HepG2 (cell line): ENCODE data around the gene GPALPP1. TPM values are rescaled to one million over a fixed set of nuclear protein-coding genes. Genes with fewer than 3 reads are reported as not detected.

Experiments used
- ATAC-seq: fragments of 200-7000 bp; cut with Tn5 transposase; 3 replicates; pipeline ENCODE4 v1.9.1; 2020; ENCODE audit warnings: mild to moderate bottlenecking, moderate library complexity
- BruUV-seq: library from RNA; stranded (reverse); fragments of 400-500 nt; replicated peaks from 2 replicates; lab custom pipeline; 2021; lab: Mats Ljungman, UMichigan
- CTCF ChIA-PET: fragments of 300-600 bp; formaldehyde crosslinking; extraction: SDS; loops from one replicate; lab custom pipeline; 2021; ENCODE audit warnings: low total read pairs, inconsistent platforms, low intra/inter-chr PET ratio; lab: Yijun Ruan, JAX
- POLR2A ChIA-PET: fragments of 350-600 bp; sonication (Branson Sonifier 250); formaldehyde crosslinking; loops from one replicate; lab custom pipeline; 2020; ENCODE audit warnings: antibody characterized with exemption, inconsistent platforms; lab: Yijun Ruan, JAX
- DNase-seq: peaks from one replicate; pipeline ENCODE4 v3.0.0-alpha.2; 2015; ENCODE audit warnings: low spot score
- FAIRE-seq: peaks from 3 replicates; lab custom pipeline; 2011; peaks lifted over from hg19 to GRCh38; lab: Jason Lieb, UNC
- H2AFZ ChIP-seq: one replicate; pipeline ENCODE4 v1.6.1; 2011; ENCODE audit warnings: low read length, inconsistent platforms
- H3K27ac ChIP-seq: fragments of 300-600 bp; 3 replicates; pipeline ENCODE4 v1.8.0; 2011; ENCODE audit warnings: mixed run types, mild to moderate bottlenecking, mixed read lengths, low read length, inconsistent platforms; ENCODE audit not compliant: insufficient read depth; ENCODE audit errors: extremely low read length
- H3K27me3 ChIP-seq, 2 experiments: fragments of 200-600 bp in 1 of 2; 2 replicates in 1 of 2; 3 replicates in 1 of 2; pipeline versions ENCODE4 v1.6.0 to v1.8.0; 2011; ENCODE audit warnings: low read length in 2 of 2, mild to moderate bottlenecking in 2 of 2, moderate library complexity in 2 of 2, inconsistent platforms in 1 of 2; ENCODE audit not compliant: insufficient read depth in 2 of 2, control insufficient read depth in 1 of 2
- H3K36me3 ChIP-seq, 2 experiments: fragments of 200-600 bp in 1 of 2; replicated peaks in 1 of 2; 2 replicates in 1 of 2; 3 replicates in 1 of 2; pipeline versions ENCODE4 v1.5.1 to v1.8.0; 2011; ENCODE audit warnings: low read length in 2 of 2, inconsistent platforms in 1 of 2; ENCODE audit not compliant: insufficient read depth in 2 of 2, control insufficient read depth in 1 of 2
- H3K4me1 ChIP-seq: 2 replicates; pipeline ENCODE4 v1.5.1; 2012; ENCODE audit warnings: low read length, inconsistent platforms; ENCODE audit not compliant: insufficient read depth
- H3K4me2 ChIP-seq: 2 replicates; pipeline ENCODE4 v1.6.0; 2011; ENCODE audit warnings: low read depth, low read length, inconsistent platforms
- H3K4me3 ChIP-seq, 3 experiments: fragments of 200-600 bp in 1 of 3; sonication (generic), shearing (Covaris generic) in 1 of 3; replicated peaks in 1 of 3; 2 replicates each; pipeline ENCODE4 v1.5.1; 2011 to 2016; ENCODE audit warnings: low read length in 3 of 3, inconsistent platforms in 2 of 3, low read depth in 2 of 3, mild to moderate bottlenecking in 2 of 3, control low read depth in 1 of 3, mixed read lengths in 1 of 3; ENCODE audit not compliant: insufficient read depth in 1 of 3
- H3K79me2 ChIP-seq: one replicate; pipeline ENCODE4 v1.6.1; 2011; ENCODE audit warnings: low read length, inconsistent platforms; ENCODE audit not compliant: insufficient read depth
- H3K9ac ChIP-seq: 2 replicates; pipeline ENCODE4 v1.6.0; 2011; ENCODE audit warnings: mild to moderate bottlenecking, low read depth, low read length, inconsistent platforms; ENCODE audit not compliant: insufficient read depth
- H3K9me3 ChIP-seq: 2 replicates; pipeline ENCODE4 v1.5.1; 2012; ENCODE audit warnings: mild to moderate bottlenecking, low read length
- H4K20me1 ChIP-seq: 2 replicates; pipeline ENCODE4 v1.6.0; 2011; ENCODE audit warnings: inconsistent platforms, mild to moderate bottlenecking, low read length, moderate library complexity; ENCODE audit not compliant: insufficient read depth
- BRCA1 ChIP-seq: sonication (generic); formaldehyde crosslinking; IDR thresholded peaks from 2 replicates; pipeline ENCODE4 v1.4.0; 2020; ENCODE audit warnings: missing genetic modification reagents
- CREM ChIP-seq, 2 experiments: sonication (generic) in 1 of 2; formaldehyde crosslinking in 1 of 2; IDR thresholded peaks; 2 replicates each; pipeline versions ENCODE4 v1.4.0 to v1.6.1; 2016 to 2020; ENCODE audit warnings: antibody characterized with exemption in 1 of 2, mild to moderate bottlenecking in 1 of 2, missing genetic modification reagents in 1 of 2
- FOXO1 ChIP-seq: sonication (generic); formaldehyde crosslinking; IDR thresholded peaks from 2 replicates; pipeline ENCODE4 v1.4.0; 2020; ENCODE audit warnings: missing genetic modification reagents
- GLMP ChIP-seq: sonication (generic); formaldehyde crosslinking; IDR thresholded peaks from 2 replicates; pipeline ENCODE4 v1.9.0; 2021; ENCODE audit warnings: missing genetic modification reagents, mild to moderate bottlenecking, borderline replicate concordance
- HHEX ChIP-seq: IDR thresholded peaks from 2 replicates; pipeline ENCODE4 v1.6.1; 2016; ENCODE audit warnings: control low read depth
- KAT7 ChIP-seq: IDR thresholded peaks from 2 replicates; pipeline ENCODE4 v1.6.1; 2018; ENCODE audit warnings: borderline replicate concordance, missing compliant biosample characterization
- KLF12 ChIP-seq: sonication (generic); formaldehyde crosslinking; IDR thresholded peaks from 2 replicates; pipeline ENCODE4 v1.4.0; 2020; ENCODE audit warnings: missing genetic modification reagents, borderline replicate concordance
- KLF16 ChIP-seq, 2 experiments: sonication (generic) in 1 of 2; formaldehyde crosslinking in 1 of 2; IDR thresholded peaks; 2 replicates each; pipeline versions ENCODE4 v1.6.1 to v1.8.0; 2016 to 2023; ENCODE audit warnings: missing genetic modification reagents in 2 of 2, missing compliant biosample characterization in 1 of 2
- MEIS2 ChIP-seq: sonication (generic); formaldehyde crosslinking; IDR thresholded peaks from 2 replicates; pipeline ENCODE4 v1.9.0; 2021; ENCODE audit warnings: mild to moderate bottlenecking, missing genetic modification reagents
- PHF5A ChIP-seq: IDR thresholded peaks from one replicate; pipeline ENCODE4 v1.6.1; 2018; ENCODE audit warnings: low read depth, missing genetic modification reagents; ENCODE audit not compliant: unreplicated experiment
- TBX2 ChIP-seq: sonication (generic); formaldehyde crosslinking; IDR thresholded peaks from 2 replicates; pipeline ENCODE4 v1.5.0; 2020; ENCODE audit warnings: missing genetic modification reagents, mild to moderate bottlenecking, borderline replicate concordance
- ZBTB20 ChIP-seq: sonication (generic); formaldehyde crosslinking; IDR thresholded peaks from 2 replicates; pipeline ENCODE4 v1.8.1; 2023; ENCODE audit warnings: missing genetic modification reagents, low read depth, mild to moderate bottlenecking, borderline replicate concordance
- ZNF12 ChIP-seq: sonication (generic); formaldehyde crosslinking; IDR thresholded peaks from 2 replicates; pipeline ENCODE4 v1.5.0; 2020; ENCODE audit warnings: missing genetic modification reagents
- ZNF160 ChIP-seq: sonication (generic); formaldehyde crosslinking; IDR thresholded peaks from 2 replicates; pipeline ENCODE4 v1.8.0; 2022; ENCODE audit warnings: mild to moderate bottlenecking, inconsistent platforms, missing genetic modification reagents
- ZNF431 ChIP-seq: sonication (generic); formaldehyde crosslinking; IDR thresholded peaks from 2 replicates; pipeline ENCODE4 v1.9.0; 2022; ENCODE audit warnings: missing genetic modification reagents, low read depth, mild to moderate bottlenecking, borderline replicate concordance
- ZNF639 ChIP-seq: conservative IDR thresholded peaks from 2 replicates; pipeline ENCODE4 v1.6.1; 2018; ENCODE audit warnings: missing genetic modification reagents
- ZNF644 ChIP-seq: IDR thresholded peaks from 2 replicates; pipeline ENCODE4 v1.6.1; 2016; ENCODE audit warnings: low read depth
- ZNF660 ChIP-seq: sonication (generic); formaldehyde crosslinking; IDR thresholded peaks from 2 replicates; pipeline ENCODE4 v1.5.1; 2020; ENCODE audit warnings: mild to moderate bottlenecking, low read depth, missing genetic modification reagents, borderline replicate concordance
- ZNF788 ChIP-seq: sonication (generic); formaldehyde crosslinking; IDR thresholded peaks from 2 replicates; pipeline ENCODE4 v1.5.0; 2020; ENCODE audit warnings: mild to moderate bottlenecking, missing genetic modification reagents, borderline replicate concordance
- WGBS: methylation state at CpG from one replicate; pipeline ENCODE4 v1.1.6; 2017; ENCODE audit warnings: low lambda C conversion rate; 5-methylcytosine and 5-hydroxymethylcytosine counted together
- in situ Hi-C: cut with HindIII; loops from 2 replicates; pipeline ENCODE4 v1.10.0; 2017; ENCODE audit warnings: low pct_unique_long_range_greater_than_20kb; ENCODE audit not compliant: extremely low pct_ligation_motif_present
- intact Hi-C: fragments of 100-400 bp; cut with micrococcal nuclease; formaldehyde crosslinking; loops from one replicate; pipeline ENCODE4 v1.10.0; 2022; ENCODE audit not compliant: unreplicated experiment
- polyA plus RNA-seq, 8 experiments: library from polyadenylated mRNA; depleted of rRNA in 3 of 8; stranded (reverse) in 7 of 8; unstranded in 1 of 8; fragments of >200 nt; fragmentation: Illumina TruSeq in 4 of 8; extraction: Trizol in 4 of 8; gene quantifications; 2 replicates each; pipeline versions ENCODE4 v1.2.1 to v1.2.3, GENCODE V29; 2011 to 2016; ENCODE audit warnings: low read depth in 4 of 8, missing spikeins in 1 of 8, mixed read lengths in 1 of 8; ENCODE audit not compliant: insufficient read depth in 1 of 8
- total RNA-seq, 5 experiments: library from RNA; depleted of rRNA; stranded (reverse); fragments of >200 nt; fragmentation: Illumina TruSeq; extraction: Trizol; gene quantifications; 2 replicates each; pipeline ENCODE4 v1.2.3, GENCODE V29; 2016; ENCODE audit warnings: low read depth in 1 of 5

The GPALPP1 gene
- total and polyA plus RNA-seq, 2 of the 13 experiments (the other 11 are each of a cell fraction or from before 2014, with no cell fraction given) = 12.1 to 23.1 TPM

- no peak for FAIRE-seq
Measured at GRCh38 chr13:45073809-45074208, 84.5 kb downstream of the GPALPP1 start.

GRCh38 chr13:45074721-45075120 lies 85.4 kb downstream of the GPALPP1 start:
- H4K20me1 ChIP-seq = no peaks in the 10 kb centered on the region
- intact Hi-C loops = no loop called here
- no peaks in the 10 kb centered on the region for H3K9me3 ChIP-seq
- ChIA-PET CTCF (no interaction called here), POLR2A (no interaction called here)
- H2AFZ ChIP-seq = no peak overlapping the region
- ATAC-seq = no peak
- no peak for DNase-seq
- H3K4me2 ChIP-seq = no peak overlapping the region
- no TSS peak for BruUV-seq
- H3K4me3 ChIP-seq = no peak overlapping the region
- no peaks in the 10 kb centered on the region for H3K4me1 ChIP-seq
- no peaks in the 10 kb centered on the region for H3K27me3 ChIP-seq
- in situ Hi-C loops = no loop called here
- H3K9ac ChIP-seq = no peak overlapping the region
- H3K27ac ChIP-seq = no peak overlapping the region
- H3K36me3 ChIP-seq = no peaks in the 10 kb centered on the region
- FAIRE-seq = no peak
- H3K79me2 ChIP-seq = no peaks in the 10 kb centered on the region
- WGBS = 24% methylated on average over 6 of the region's 6 CpGs
- TF ChIP-seq CREM (IDR thresholded peaks at IDR 0.05) = no peak
- no peak for TF ChIP-seq CREM (CRISPR knock-in tag; IDR thresholded peaks at IDR 0.05)
- TF ChIP-seq ZNF788 = no peak
- TF ChIP-seq ZNF160 (CRISPR knock-in tag) = no peak
- no peak for TF ChIP-seq KLF16 (CRISPR knock-in tag; IDR thresholded peaks at IDR 0.05)
- no peak for TF ChIP-seq HHEX (CRISPR knock-in tag)
- no peak for TF ChIP-seq BRCA1 (CRISPR knock-in tag)
- TF ChIP-seq FOXO1 = no peak
- TF ChIP-seq GLMP = no peak
- TF ChIP-seq ZNF644 (CRISPR knock-in tag) = no peak
- TF ChIP-seq ZNF431 (CRISPR knock-in tag) = no peak
- no peak for TF ChIP-seq MEIS2
- TF ChIP-seq TBX2 (CRISPR knock-in tag) = no peak

More at GRCh38 chr13:45073809-45074208, 84.5 kb downstream of the GPALPP1 start:
- Histone ChIP-seq H3K9ac (no peak overlapping the region), H2AFZ (no peak overlapping the region), H3K4me3 (no peak overlapping the region), H4K20me1 (no peaks in the 10 kb centered on the region), H3K79me2 (no peaks in the 10 kb centered on the region), H3K4me1 (no peaks in the 10 kb centered on the region), H3K27ac (no peak overlapping the region), H3K36me3 (no peaks in the 10 kb centered on the region), H3K27me3 (no peaks in the 10 kb centered on the region), H3K9me3 (no peaks in the 10 kb centered on the region), H3K4me2 (no peak overlapping the region)
- in situ Hi-C loops (no loop called here), intact Hi-C loops (no loop called here)
- ATAC-seq = no peak
- DNase-seq = no peak
- ChIA-PET POLR2A (no interaction called here), CTCF (no interaction called here)
- TF ChIP-seq ZNF639 (CRISPR knock-in tag) (no peak), ZNF660 (CRISPR knock-in tag) (no peak), ZBTB20 (no peak), PHF5A (CRISPR knock-in tag) (no peak), KLF12 (CRISPR knock-in tag) (no peak), KAT7 (CRISPR knock-in tag) (no peak), ZNF12 (no peak)
- no TSS peak for BruUV-seq
- WGBS = 13% methylated on average over 4 of the region's 4 CpGs
